H1 (cell line): ENCODE measurements around the gene STK39. TPM values are rescaled to one million over a fixed set of nuclear protein-coding genes. Genes with fewer than 3 reads are reported as not detected.

Experiments
- BACH1 ChIP-seq: IDR thresholded peaks from 2 replicates; pipeline ENCODE4 v1.6.1; 2012; ENCODE audit warnings: low read length, improper control_type of control experiment
- CHD2 ChIP-seq: IDR thresholded peaks from 2 replicates; pipeline ENCODE4 v1.6.1; 2012; ENCODE audit warnings: low read length, improper control_type of control experiment
- RFX5 ChIP-seq: IDR thresholded peaks from 2 replicates; pipeline ENCODE4 v1.6.1; 2011; ENCODE audit warnings: low read depth, low read length, improper control_type of control experiment, borderline replicate concordance
- SAP30 ChIP-seq: fragments of 300-600 bp; sonication (generic); IDR thresholded peaks from 2 replicates; pipeline ENCODE4 v1.7.1; 2012; ENCODE audit warnings: low read length, moderate library complexity, mild to moderate bottlenecking, inconsistent platforms; ENCODE audit not compliant: insufficient read depth, insufficient replicate concordance
- SIRT6 ChIP-seq: IDR thresholded peaks from one replicate; pipeline ENCODE4 v1.7.1; 2012; ENCODE audit warnings: low read length, inconsistent platforms
- polyA plus RNA-seq, 7 experiments: library from polyadenylated mRNA; depleted of rRNA in 3 of 7; stranded (reverse) in 5 of 7; unstranded in 2 of 7; fragments of >200 nt in 5 of 7; fragments of 200-250 nt in 2 of 7; gene quantifications; 1 replicate in 5 of 7; 2 replicates in 1 of 7; 4 replicates in 1 of 7; pipeline versions ENCODE4 v1.2.1 to v1.2.3, GENCODE V29; 2011 to 2013; ENCODE audit warnings: missing spikeins in 2 of 7, mixed read lengths in 2 of 7
- total RNA-seq: library from RNA; stranded (reverse); fragmentation: NEBNext Ultra II Directional; extraction: Animal tissue kit (Norgen Biotek cat#: 25700); gene quantifications from 2 replicates; pipeline ENCODE4 v1.2.1, GENCODE V29; 2021
- TF ChIP-seq, protein P1 (sequence below): fragments of 300-600 bp; sonication (generic); IDR thresholded peaks from 2 replicates; pipeline ENCODE4 v1.7.1; 2012; ENCODE audit warnings: low read length, moderate library complexity, mild to moderate bottlenecking, inconsistent platforms; ENCODE audit not compliant: insufficient replicate concordance

Gene STK39
- total and polyA plus RNA-seq, 2 of the 8 experiments (the other 6 are each of a cell fraction or from before 2014, with no cell fraction given): 13.7 to 23.8 TPM

DNA sequence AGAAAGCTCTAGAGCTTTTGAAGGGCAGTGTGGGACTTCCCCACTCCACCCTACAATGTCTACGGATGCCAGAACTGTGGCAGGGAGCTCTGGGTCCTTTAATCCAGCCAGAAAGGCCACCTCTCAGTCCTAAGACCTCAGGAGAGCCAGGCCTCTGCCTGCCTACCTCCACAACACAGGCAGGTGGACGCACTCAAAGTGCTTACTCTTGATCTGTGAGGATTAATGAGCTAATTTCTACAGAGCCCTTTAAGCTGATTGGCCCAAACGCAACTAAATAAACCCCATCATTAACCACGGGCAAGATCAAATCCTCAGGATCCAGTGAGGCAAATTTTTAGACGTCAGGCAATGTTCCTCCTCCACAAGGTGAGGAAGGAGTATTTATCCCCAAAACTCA, 8.1 kb downstream of the STK39 start (continued):
- TF ChIP-seq, protein P1, sequence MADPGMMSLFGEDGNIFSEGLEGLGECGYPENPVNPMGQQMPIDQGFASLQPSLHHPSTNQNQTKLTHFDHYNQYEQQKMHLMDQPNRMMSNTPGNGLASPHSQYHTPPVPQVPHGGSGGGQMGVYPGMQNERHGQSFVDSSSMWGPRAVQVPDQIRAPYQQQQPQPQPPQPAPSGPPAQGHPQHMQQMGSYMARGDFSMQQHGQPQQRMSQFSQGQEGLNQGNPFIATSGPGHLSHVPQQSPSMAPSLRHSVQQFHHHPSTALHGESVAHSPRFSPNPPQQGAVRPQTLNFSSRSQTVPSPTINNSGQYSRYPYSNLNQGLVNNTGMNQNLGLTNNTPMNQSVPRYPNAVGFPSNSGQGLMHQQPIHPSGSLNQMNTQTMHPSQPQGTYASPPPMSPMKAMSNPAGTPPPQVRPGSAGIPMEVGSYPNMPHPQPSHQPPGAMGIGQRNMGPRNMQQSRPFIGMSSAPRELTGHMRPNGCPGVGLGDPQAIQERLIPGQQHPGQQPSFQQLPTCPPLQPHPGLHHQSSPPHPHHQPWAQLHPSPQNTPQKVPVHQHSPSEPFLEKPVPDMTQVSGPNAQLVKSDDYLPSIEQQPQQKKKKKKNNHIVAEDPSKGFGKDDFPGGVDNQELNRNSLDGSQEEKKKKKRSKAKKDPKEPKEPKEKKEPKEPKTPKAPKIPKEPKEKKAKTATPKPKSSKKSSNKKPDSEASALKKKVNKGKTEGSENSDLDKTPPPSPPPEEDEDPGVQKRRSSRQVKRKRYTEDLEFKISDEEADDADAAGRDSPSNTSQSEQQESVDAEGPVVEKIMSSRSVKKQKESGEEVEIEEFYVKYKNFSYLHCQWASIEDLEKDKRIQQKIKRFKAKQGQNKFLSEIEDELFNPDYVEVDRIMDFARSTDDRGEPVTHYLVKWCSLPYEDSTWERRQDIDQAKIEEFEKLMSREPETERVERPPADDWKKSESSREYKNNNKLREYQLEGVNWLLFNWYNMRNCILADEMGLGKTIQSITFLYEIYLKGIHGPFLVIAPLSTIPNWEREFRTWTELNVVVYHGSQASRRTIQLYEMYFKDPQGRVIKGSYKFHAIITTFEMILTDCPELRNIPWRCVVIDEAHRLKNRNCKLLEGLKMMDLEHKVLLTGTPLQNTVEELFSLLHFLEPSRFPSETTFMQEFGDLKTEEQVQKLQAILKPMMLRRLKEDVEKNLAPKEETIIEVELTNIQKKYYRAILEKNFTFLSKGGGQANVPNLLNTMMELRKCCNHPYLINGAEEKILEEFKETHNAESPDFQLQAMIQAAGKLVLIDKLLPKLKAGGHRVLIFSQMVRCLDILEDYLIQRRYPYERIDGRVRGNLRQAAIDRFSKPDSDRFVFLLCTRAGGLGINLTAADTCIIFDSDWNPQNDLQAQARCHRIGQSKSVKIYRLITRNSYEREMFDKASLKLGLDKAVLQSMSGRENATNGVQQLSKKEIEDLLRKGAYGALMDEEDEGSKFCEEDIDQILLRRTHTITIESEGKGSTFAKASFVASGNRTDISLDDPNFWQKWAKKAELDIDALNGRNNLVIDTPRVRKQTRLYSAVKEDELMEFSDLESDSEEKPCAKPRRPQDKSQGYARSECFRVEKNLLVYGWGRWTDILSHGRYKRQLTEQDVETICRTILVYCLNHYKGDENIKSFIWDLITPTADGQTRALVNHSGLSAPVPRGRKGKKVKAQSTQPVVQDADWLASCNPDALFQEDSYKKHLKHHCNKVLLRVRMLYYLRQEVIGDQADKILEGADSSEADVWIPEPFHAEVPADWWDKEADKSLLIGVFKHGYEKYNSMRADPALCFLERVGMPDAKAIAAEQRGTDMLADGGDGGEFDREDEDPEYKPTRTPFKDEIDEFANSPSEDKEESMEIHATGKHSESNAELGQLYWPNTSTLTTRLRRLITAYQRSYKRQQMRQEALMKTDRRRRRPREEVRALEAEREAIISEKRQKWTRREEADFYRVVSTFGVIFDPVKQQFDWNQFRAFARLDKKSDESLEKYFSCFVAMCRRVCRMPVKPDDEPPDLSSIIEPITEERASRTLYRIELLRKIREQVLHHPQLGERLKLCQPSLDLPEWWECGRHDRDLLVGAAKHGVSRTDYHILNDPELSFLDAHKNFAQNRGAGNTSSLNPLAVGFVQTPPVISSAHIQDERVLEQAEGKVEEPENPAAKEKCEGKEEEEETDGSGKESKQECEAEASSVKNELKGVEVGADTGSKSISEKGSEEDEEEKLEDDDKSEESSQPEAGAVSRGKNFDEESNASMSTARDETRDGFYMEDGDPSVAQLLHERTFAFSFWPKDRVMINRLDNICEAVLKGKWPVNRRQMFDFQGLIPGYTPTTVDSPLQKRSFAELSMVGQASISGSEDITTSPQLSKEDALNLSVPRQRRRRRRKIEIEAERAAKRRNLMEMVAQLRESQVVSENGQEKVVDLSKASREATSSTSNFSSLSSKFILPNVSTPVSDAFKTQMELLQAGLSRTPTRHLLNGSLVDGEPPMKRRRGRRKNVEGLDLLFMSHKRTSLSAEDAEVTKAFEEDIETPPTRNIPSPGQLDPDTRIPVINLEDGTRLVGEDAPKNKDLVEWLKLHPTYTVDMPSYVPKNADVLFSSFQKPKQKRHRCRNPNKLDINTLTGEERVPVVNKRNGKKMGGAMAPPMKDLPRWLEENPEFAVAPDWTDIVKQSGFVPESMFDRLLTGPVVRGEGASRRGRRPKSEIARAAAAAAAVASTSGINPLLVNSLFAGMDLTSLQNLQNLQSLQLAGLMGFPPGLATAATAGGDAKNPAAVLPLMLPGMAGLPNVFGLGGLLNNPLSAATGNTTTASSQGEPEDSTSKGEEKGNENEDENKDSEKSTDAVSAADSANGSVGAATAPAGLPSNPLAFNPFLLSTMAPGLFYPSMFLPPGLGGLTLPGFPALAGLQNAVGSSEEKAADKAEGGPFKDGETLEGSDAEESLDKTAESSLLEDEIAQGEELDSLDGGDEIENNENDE: no peak
- TF ChIP-seq CHD2 (no peak), SAP30 (no peak), RFX5 (no peak), BACH1 (no peak), SIRT6 (no peak)
- TF ChIP-seq, all 59 proteins: peak for 0
